ENCODE data around the gene RPE65. TPM values are rescaled to one million over a fixed set of nuclear protein-coding genes. Genes with fewer than 3 reads are reported as not detected.

Gene RPE65
- total RNA-seq, 2 donors from 2014 or later, result not detected

DNA sequence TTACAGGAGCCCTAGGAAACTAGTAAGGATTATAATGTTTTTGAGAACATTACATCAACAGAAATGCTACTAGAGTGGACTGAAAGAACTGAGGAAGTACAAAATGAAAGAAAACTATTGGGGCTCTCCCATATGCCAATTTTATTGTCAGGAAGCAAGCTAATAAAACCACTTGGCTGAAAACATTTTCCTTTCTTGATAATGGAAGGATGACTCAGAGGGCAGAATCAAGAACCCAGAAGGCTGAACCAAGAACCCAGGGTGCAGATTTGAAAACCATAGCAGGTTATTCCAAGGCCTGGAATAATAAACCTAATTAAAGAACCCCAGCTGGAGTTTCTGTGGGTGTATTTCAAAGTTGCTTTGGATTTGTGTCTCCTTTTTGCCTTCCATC lies 70.7 kb downstream of the RPE65 start:
- DNase-seq, result no peak
- H3K27ac Mint-ChIP-seq, result no peak overlapping the region
- no peaks in the 10 kb centered on the region for H3K36me3 Mint-ChIP-seq (ENCODE audit: low read depth)
- no peaks in the 10 kb centered on the region for H3K9me3 ChIP-seq (ENCODE audit: control insufficient read depth, low read length, poor library complexity, severe bottlenecking)
- no peaks in the 10 kb centered on the region for H3K4me1 Mint-ChIP-seq
- no peaks in the 10 kb centered on the region for H3K27me3 Mint-ChIP-seq
- no peak overlapping the region for H3K4me3 Mint-ChIP-seq
- ATAC-seq, result no peak

Other genes starting within 250 kb of the RPE65 start
- gene WLS, start 217.4 kb downstream of the RPE65 start, total RNA-seq, result under 1 TPM in 1 of 2 donors, not detected in 1; 0.85 TPM
- gene DEPDC1, start 47.1 kb upstream of the RPE65 start, total RNA-seq, result under 1 TPM in 1 of 2 donors, not detected in 1; 0.16 TPM

All from T-helper 17 cell (primary cell).